B cell (primary cell): ENCODE data around the gene PGS1. TPM values are rescaled to one million over a fixed set of nuclear protein-coding genes. Genes with fewer than 3 reads are reported as not detected.

Experiments used
- ATAC-seq: fragments of 200-7000 bp; cut with Tn5 transposase; one replicate; pipeline ENCODE4 v1.10.0; 2021; ENCODE audit warnings: low read depth, mild to moderate bottlenecking, moderate number of reproducible peaks, moderate library complexity
- CTCF ChIA-PET: fragments of 350-600 bp; sonication (Branson Sonifier 250); formaldehyde crosslinking; loops from one replicate; lab custom pipeline; 2021; ENCODE audit warnings: antibody characterized with exemption, inconsistent platforms; lab: Charles Lee
- POLR2A ChIA-PET: fragments of 350-600 bp; sonication (Branson Sonifier 250); formaldehyde crosslinking; loops from one replicate; lab custom pipeline; 2021; ENCODE audit warnings: antibody characterized with exemption; lab: Charles Lee
- DNase-seq: peaks from one replicate; pipeline ENCODE4 v3.0.0; 2013
- H2AFZ ChIP-seq: 2 replicates; pipeline ENCODE4 v1.6.1; 2012; ENCODE audit warnings: mild to moderate bottlenecking, low read depth, low read length; ENCODE audit not compliant: insufficient read depth, poor library complexity, severe bottlenecking
- H3K27ac ChIP-seq, 2 donors: 1 replicate in 1 of 2; 2 replicates in 1 of 2; pipeline ENCODE4 v1.5.1; 2012 to 2013; ENCODE audit warnings: low read length in 2 of 2, mild to moderate bottlenecking in 2 of 2, moderate library complexity in 1 of 2
- H3K27me3 ChIP-seq, 4 experiments: fragments of 200-600 bp in 1 of 4; sonication (generic) in 1 of 4; replicated peaks in 1 of 4; 1 replicate in 2 of 4; 2 replicates in 2 of 4; pipeline versions ENCODE4 v1.6.1 to v1.7.0; 2013 to 2016; ENCODE audit warnings: low read length in 3 of 4, mild to moderate bottlenecking in 2 of 4, mixed read lengths in 1 of 4, moderate library complexity in 1 of 4; ENCODE audit not compliant: insufficient read depth in 4 of 4, control insufficient read depth in 3 of 4; ENCODE audit errors: control extremely low read depth in 1 of 4
- H3K36me3 ChIP-seq, 2 experiments: replicated peaks in 1 of 2; 1 replicate in 1 of 2; 2 replicates in 1 of 2; pipeline versions ENCODE4 v1.6.1 to v1.7.1; 2013; ENCODE audit warnings: low read length in 1 of 2; ENCODE audit not compliant: insufficient read depth in 2 of 2, control insufficient read depth in 1 of 2; ENCODE audit errors: control extremely low read depth in 1 of 2, extremely low read depth in 1 of 2
- H3K4me1 ChIP-seq, 2 donors: fragments of 200-600 bp in 1 of 2; sonication (generic) in 1 of 2; 1 replicate in 1 of 2; 2 replicates in 1 of 2; pipeline versions ENCODE4 v1.5.1 to v1.6.1; 2013 to 2017; ENCODE audit warnings: low read length in 2 of 2; ENCODE audit not compliant: control insufficient read depth in 2 of 2, insufficient read depth in 2 of 2
- H3K4me2 ChIP-seq: replicated peaks from 2 replicates; pipeline ENCODE3; 2012; ENCODE audit warnings: mild to moderate bottlenecking, low read depth, low read length; ENCODE audit not compliant: poor library complexity, severe bottlenecking
- H3K4me3 ChIP-seq, 5 experiments: fragments of 200-600 bp in 1 of 5; sonication (generic) in 1 of 5; 1 replicate in 3 of 5; 2 replicates in 2 of 5; pipeline versions ENCODE4 v1.5.1 to v1.7.0; 2011 to 2016; ENCODE audit warnings: low read length in 4 of 5, mild to moderate bottlenecking in 4 of 5, low read depth in 2 of 5, control low read depth in 1 of 5, moderate library complexity in 1 of 5; ENCODE audit not compliant: insufficient read depth in 1 of 5; ENCODE audit errors: control extremely low read depth in 1 of 5, extremely low read depth in 1 of 5
- H3K79me2 ChIP-seq: fragments of 200-600 bp; sonication (generic); one replicate; pipeline ENCODE4 v1.6.0; 2016; ENCODE audit warnings: low read length; ENCODE audit not compliant: control insufficient read depth, insufficient read depth
- H3K9ac ChIP-seq: fragments of 200-600 bp; sonication (generic); 2 replicates; pipeline ENCODE4 v1.6.1; 2017; ENCODE audit warnings: mild to moderate bottlenecking, low read length, moderate library complexity
- H3K9me3 ChIP-seq, 3 donors: one replicate each; pipeline versions ENCODE4 v1.6.1 to v1.7.1; 2013; ENCODE audit warnings: low read length in 2 of 3; ENCODE audit not compliant: control insufficient read depth in 2 of 3, insufficient read depth in 1 of 3; ENCODE audit errors: control extremely low read depth in 1 of 3
- H4K20me1 ChIP-seq: 2 replicates; pipeline ENCODE4 v1.6.0; 2012; ENCODE audit warnings: mild to moderate bottlenecking, low read length; ENCODE audit not compliant: insufficient read depth, control insufficient read depth, poor library complexity, severe bottlenecking
- H3K27ac Mint-ChIP-seq: one replicate; pipeline ENCODE4 v1.8.0; 2021; ENCODE audit warnings: mixed read lengths
- H3K27me3 Mint-ChIP-seq: one replicate; pipeline ENCODE4 v1.8.0; 2021; ENCODE audit warnings: mixed read lengths
- H3K4me1 Mint-ChIP-seq: one replicate; pipeline ENCODE4 v1.8.0; 2021; ENCODE audit warnings: mixed read lengths
- H3K4me3 Mint-ChIP-seq: one replicate; pipeline ENCODE4 v1.8.0; 2021; ENCODE audit warnings: mixed read lengths
- H3K9me3 Mint-ChIP-seq: one replicate; pipeline ENCODE4 v1.8.0; 2022; ENCODE audit warnings: mixed read lengths; ENCODE audit not compliant: insufficient read depth
- CTCF ChIP-seq: fragments of 200-600 bp; IDR thresholded peaks from one replicate; pipeline ENCODE4 v1.8.0; 2022; ENCODE audit warnings: antibody characterized with exemption, mild to moderate bottlenecking
- EZH2 ChIP-seq: IDR thresholded peaks from 2 replicates; pipeline ENCODE4 v1.6.1; 2012; ENCODE audit warnings: borderline replicate concordance, low read depth, mild to moderate bottlenecking, moderate library complexity, low read length; ENCODE audit not compliant: insufficient read depth, poor library complexity, severe bottlenecking
- WGBS: methylation state at CpG from one replicate; pipeline ENCODE4 v1.1.5; 2013; ENCODE audit warnings: missing lambda C conversion rate; ENCODE audit not compliant: insufficient coverage; 5-methylcytosine and 5-hydroxymethylcytosine counted together
- intact Hi-C: fragments of 100-400 bp; cut with micrococcal nuclease; formaldehyde crosslinking; loops from one replicate; pipeline ENCODE4 v1.10.0; 2022
- polyA plus RNA-seq: library from polyadenylated mRNA; depleted of rRNA; stranded (reverse); fragments of >200 nt; gene quantifications from 2 replicates; pipeline ENCODE4 v1.2.3, GENCODE V29; 2012
- total RNA-seq, 2 donors: library from RNA; stranded (reverse); fragments of 120-200 nt in 1 of 2; gene quantifications; 1 replicate in 1 of 2; 2 replicates in 1 of 2; pipeline versions ENCODE4 v1.2.3 to v1.2.4, GENCODE V29; 2013 to 2022

The PGS1 gene
- total and polyA plus RNA-seq, 2 donors (not counting 1 experiment from before 2014, with no cell fraction given), result 85.1 to 88.3 TPM

- no peak overlapping the region for H3K4me3 Mint-ChIP-seq
- WGBS, result 94% methylated on average over 26 of the region's 26 CpGs
- ATAC-seq (no peak), DNase-seq (no peak)
- no peaks in the 10 kb centered on the region for H3K4me1 ChIP-seq
- H3K4me3 ChIP-seq, result no peak overlapping the region
- peaks cover 0 to 3% (median 0%) of the 10 kb centered on the region in 4 experiments for H3K27me3 ChIP-seq
- H3K4me2 ChIP-seq, result no peak overlapping the region
- H4K20me1 ChIP-seq, result no peaks in the 10 kb centered on the region
- H3K9me3 Mint-ChIP-seq, result no peaks in the 10 kb centered on the region
- no peaks in the 10 kb centered on the region for H3K36me3 ChIP-seq
- no peak overlapping the region for H3K9ac ChIP-seq
- no peak overlapping the region for H3K27ac ChIP-seq
- intact Hi-C loops, result no loop called here
- H3K27me3 Mint-ChIP-seq, result peaks cover 4% of the 10 kb centered on the region
- POLR2A ChIA-PET, result no interaction called here
- no peak for TF ChIP-seq EZH2
- no peak for TF ChIP-seq CTCF
- H3K4me1 Mint-ChIP-seq, result no peaks in the 10 kb centered on the region
- H3K9me3 ChIP-seq, result peaks cover 0 to 5% (median 0%) of the 10 kb centered on the region in 3 donors
- no peaks in the 10 kb centered on the region for H3K79me2 ChIP-seq
- H3K27ac Mint-ChIP-seq, result no peak overlapping the region
- CTCF ChIA-PET, result no interaction called here
- no peak overlapping the region for H2AFZ ChIP-seq
Measured at GRCh38 chr17:78466786-78467715, 88.6 kb downstream of the PGS1 start.

GRCh38 chr17:78468366-78468765 lies 89.9 kb downstream of the PGS1 start:
- Histone ChIP-seq H4K20me1 (no peaks in the 10 kb centered on the region), H3K27me3 (peaks cover 0 to 4% (median 0%) of the 10 kb centered on the region in 4 experiments), H3K4me1 (peaks cover 0 to 6% of the 10 kb centered on the region in 2 donors), H2AFZ (no peak overlapping the region), H3K4me3 (no peak overlapping the region), H3K9me3 (peaks cover 0 to 5% (median 0%) of the 10 kb centered on the region in 3 donors), H3K4me2 (no peak overlapping the region), H3K79me2 (no peaks in the 10 kb centered on the region), H3K36me3 (no peaks in the 10 kb centered on the region), H3K27ac (no peak overlapping the region), H3K9ac (no peak overlapping the region)
- H3K4me3 Mint-ChIP-seq, result no peak overlapping the region
- no peak for DNase-seq
- WGBS, result 91% methylated on average over 12 of the region's 12 CpGs
- intact Hi-C loops, result no loop called here
- TF ChIP-seq EZH2 (no peak), CTCF (no peak)
- POLR2A ChIA-PET, result no interaction called here
- H3K4me1 Mint-ChIP-seq, result peaks cover 3% of the 10 kb centered on the region
- no peak for ATAC-seq
- CTCF ChIA-PET, result no interaction called here
- no peaks in the 10 kb centered on the region for H3K9me3 Mint-ChIP-seq
- no peak overlapping the region for H3K27ac Mint-ChIP-seq
- peaks cover 4% of the 10 kb centered on the region for H3K27me3 Mint-ChIP-seq
